HFFc6 (cell line): Measurements from ENCODE around the gene GPR180. TPM values are rescaled to one million over a fixed set of nuclear protein-coding genes. Genes with fewer than 3 reads are reported as not detected.

Source experiments
- DNase-seq: peaks from one replicate; pipeline ENCODE4 v3.0.0-alpha.2; 2018
- H3K27ac Mint-ChIP-seq: 2 replicates; pipeline ENCODE4 v1.8.0; 2020; ENCODE audit warnings: mild to moderate bottlenecking, mixed read lengths
- H3K27me3 Mint-ChIP-seq: 2 replicates; pipeline ENCODE4 v1.8.0; 2021; ENCODE audit warnings: mild to moderate bottlenecking, moderate library complexity, mixed read lengths; ENCODE audit not compliant: insufficient read depth
- H3K36me3 Mint-ChIP-seq: 2 replicates; pipeline ENCODE4 v1.8.0; 2021; ENCODE audit warnings: low read depth, mixed read lengths
- H3K4me1 Mint-ChIP-seq: 2 replicates; pipeline ENCODE4 v1.8.0; 2020; ENCODE audit warnings: low read depth, mixed read lengths
- H3K4me3 Mint-ChIP-seq: 2 replicates; pipeline ENCODE4 v1.8.0; 2020; ENCODE audit warnings: mild to moderate bottlenecking, moderate library complexity, mixed read lengths
- H3K9me3 Mint-ChIP-seq: 2 replicates; pipeline ENCODE4 v1.8.0; 2020; ENCODE audit warnings: mild to moderate bottlenecking, mixed read lengths
- total RNA-seq, 6 experiments: library from RNA; stranded (reverse); fragmentation: NEBNext Ultra II Directional; extraction: Animal tissue kit (Norgen Biotek cat#: 25700); gene quantifications; 2 replicates in 1 of 6; 3 replicates in 5 of 6; pipeline ENCODE4 v1.2.3, GENCODE V29; 2021
- TF ChIP-seq, protein P1 (sequence below): fragments of 200-600 bp; sonication (generic); IDR thresholded peaks from 2 replicates; pipeline ENCODE4 v1.5.0; 2021; ENCODE audit warnings: antibody characterized with exemption, mild to moderate bottlenecking

Gene GPR180
- total RNA-seq, 6 experiments from 2014 or later: 8.2 to 10.6 (median 9.1) TPM

DNA sequence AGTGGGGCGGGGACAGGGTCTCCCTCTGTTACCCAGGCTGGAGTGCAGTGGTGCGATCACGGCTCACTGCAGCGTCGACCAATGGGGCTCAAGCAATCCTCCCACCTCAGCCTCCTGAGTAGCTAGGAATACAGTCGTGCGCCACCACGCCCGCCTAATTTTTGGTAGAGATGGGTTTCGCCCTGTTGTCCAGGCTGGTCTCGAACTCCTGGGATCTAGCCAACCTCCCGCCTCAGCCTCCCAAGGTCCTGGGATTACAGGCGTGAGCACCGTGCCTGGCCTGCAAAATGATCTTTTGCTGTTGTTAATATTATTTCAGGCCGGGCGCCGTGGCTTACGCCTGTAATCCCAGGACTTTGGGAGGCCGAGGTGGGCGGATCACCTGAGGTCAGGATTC lies 5.1 kb upstream of the GPR180 start:
- Mint-ChIP-seq H3K9me3 (no peaks in the 10 kb centered on the region), H3K27me3 (no peaks in the 10 kb centered on the region), H3K36me3 (peaks cover 7% of the 10 kb centered on the region; the same call in 1 of the 2 replicates), H3K4me1 (peaks cover 45% of the 10 kb centered on the region), H3K27ac (no peak overlapping the region), H3K4me3 (peak overlapping the region; percentile 93)
- TF ChIP-seq, protein P1, sequence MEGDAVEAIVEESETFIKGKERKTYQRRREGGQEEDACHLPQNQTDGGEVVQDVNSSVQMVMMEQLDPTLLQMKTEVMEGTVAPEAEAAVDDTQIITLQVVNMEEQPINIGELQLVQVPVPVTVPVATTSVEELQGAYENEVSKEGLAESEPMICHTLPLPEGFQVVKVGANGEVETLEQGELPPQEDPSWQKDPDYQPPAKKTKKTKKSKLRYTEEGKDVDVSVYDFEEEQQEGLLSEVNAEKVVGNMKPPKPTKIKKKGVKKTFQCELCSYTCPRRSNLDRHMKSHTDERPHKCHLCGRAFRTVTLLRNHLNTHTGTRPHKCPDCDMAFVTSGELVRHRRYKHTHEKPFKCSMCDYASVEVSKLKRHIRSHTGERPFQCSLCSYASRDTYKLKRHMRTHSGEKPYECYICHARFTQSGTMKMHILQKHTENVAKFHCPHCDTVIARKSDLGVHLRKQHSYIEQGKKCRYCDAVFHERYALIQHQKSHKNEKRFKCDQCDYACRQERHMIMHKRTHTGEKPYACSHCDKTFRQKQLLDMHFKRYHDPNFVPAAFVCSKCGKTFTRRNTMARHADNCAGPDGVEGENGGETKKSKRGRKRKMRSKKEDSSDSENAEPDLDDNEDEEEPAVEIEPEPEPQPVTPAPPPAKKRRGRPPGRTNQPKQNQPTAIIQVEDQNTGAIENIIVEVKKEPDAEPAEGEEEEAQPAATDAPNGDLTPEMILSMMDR: no peak
- DNase-seq: no peak

DNA sequence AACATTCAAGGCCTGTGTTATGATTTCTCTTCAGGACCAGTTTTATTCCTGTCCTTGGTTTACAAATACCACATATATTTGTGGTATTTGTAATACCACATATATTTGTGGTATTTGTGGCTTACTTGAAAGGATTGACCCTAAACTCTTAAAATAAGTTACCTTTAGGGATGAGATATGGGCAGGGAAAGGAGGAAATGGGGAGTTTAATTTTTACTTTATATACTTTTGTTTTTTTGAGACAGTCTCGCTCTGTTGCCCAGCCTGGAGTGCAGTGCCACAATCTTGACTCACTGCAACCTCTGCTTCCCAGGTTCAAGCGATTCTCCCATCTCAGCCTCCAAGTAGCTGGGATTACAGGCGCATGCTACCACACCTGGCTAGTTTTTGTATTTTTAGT lies 3.4 kb upstream of the GPR180 start:
- H3K9me3 Mint-ChIP-seq: no peaks in the 10 kb centered on the region
- peaks cover 15% of the 10 kb centered on the region for H3K36me3 Mint-ChIP-seq
- TF ChIP-seq, protein P1: no peak
- H3K4me3 Mint-ChIP-seq: no peak overlapping the region
- H3K27me3 Mint-ChIP-seq: no peaks in the 10 kb centered on the region
- H3K4me1 Mint-ChIP-seq: peaks cover 54% of the 10 kb centered on the region
- peak overlapping the region; percentile 36 for H3K27ac Mint-ChIP-seq
- no peak for DNase-seq

DNA sequence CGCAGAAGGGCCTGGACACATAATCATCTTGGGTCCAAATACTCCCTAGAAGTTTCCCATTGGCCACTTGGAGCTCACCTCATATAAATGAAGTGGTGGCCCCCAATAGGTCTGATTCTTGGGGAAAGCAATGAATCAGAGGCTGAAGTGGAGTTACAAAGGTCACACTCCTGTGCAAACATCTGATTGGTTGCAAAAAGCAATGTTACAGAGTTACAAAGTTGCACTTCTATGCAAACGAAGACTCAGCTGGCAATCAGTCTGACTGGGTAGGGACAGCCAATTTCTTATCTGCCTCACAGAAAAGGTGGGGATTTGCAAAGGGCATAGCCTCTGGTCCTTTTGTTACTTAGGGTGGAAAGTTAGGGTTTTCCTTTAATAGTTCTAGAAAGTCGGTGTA lies 1.8 kb upstream of the GPR180 start:
- Mint-ChIP-seq H3K36me3 (peaks cover 11% of the 10 kb centered on the region), H3K9me3 (no peaks in the 10 kb centered on the region), H3K27me3 (no peaks in the 10 kb centered on the region), H3K27ac (no peak overlapping the region), H3K4me1 (peaks cover 44% of the 10 kb centered on the region), H3K4me3 (no peak overlapping the region)
- DNase-seq: no peak
- TF ChIP-seq, protein P1: no peak

DNA sequence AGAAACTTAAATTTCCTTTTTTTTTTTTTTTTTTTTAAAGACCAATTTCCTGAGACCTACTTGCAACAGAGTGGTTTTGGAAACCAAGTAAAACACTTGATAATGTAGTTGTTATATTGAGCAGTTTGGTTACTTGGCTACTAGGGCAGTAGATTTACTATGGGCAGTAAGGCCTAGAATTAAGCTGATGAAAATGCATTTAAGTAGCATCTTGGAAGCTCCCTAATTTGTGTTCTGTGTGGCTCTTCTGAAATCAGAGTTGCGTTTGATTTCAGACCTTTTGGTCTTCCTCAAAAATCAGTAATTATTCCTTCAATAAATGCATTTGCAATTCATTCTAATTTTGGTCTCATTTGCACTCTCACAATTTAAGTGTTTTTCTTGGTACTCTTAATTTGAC lies 810 bp downstream of the GPR180 start:
- H3K9me3 Mint-ChIP-seq: no peaks in the 10 kb centered on the region

DNA sequence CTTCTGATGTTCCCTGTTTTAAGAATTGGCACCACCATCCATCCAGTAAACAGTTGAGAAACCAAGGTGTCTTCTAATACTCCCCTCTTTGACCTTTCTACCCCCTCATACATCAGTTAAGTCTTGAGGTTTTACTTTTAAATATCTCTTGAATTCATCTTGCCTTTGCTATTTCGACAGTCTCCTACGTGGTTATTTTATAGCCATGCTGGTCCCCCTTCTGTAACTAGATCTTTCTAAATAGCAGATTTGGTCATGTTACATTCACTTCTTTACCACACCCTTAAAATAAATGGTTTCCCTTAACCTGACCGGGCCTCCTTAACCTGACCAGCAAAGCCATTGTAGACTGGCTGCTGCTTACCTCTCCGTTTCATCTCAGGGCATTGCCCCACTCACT lies 5.4 kb downstream of the GPR180 start:
- Mint-ChIP-seq H3K4me1 (peaks cover 31% of the 10 kb centered on the region), H3K9me3 (no peaks in the 10 kb centered on the region), H3K4me3 (no peak overlapping the region), H3K36me3 (peaks cover 38% of the 10 kb centered on the region), H3K27ac (no peak overlapping the region), H3K27me3 (no peaks in the 10 kb centered on the region)
- TF ChIP-seq, protein P1: no peak
- DNase-seq: no peak

More for the DNA sequence above, 810 bp downstream of the GPR180 start:
- Mint-ChIP-seq H3K4me3 (peak overlapping the region; percentile 91), H3K4me1 (peaks cover 45% of the 10 kb centered on the region), H3K36me3 (peaks cover 22% of the 10 kb centered on the region), H3K27ac (peak overlapping the region; percentile 84), H3K27me3 (no peaks in the 10 kb centered on the region)
- TF ChIP-seq, protein P1: no peak
- DNase-seq: no peak

DNA sequence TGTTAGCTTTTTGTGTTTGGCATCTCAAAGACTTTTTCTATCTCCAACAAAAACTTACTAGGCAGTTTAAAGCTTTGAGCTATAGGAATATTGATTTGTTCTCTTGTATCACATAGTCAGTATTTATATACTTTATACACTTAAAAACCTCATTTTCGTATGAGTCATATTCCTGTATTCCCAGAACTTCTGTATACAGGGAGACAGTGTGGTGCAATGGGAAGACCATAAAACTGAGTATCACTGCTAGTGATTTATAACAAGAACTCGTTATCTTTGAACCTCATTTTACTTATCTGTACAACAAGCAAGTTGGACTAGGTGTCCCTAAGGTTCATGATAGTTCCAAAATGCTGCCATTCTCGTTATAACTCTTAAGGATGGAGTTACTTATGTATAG lies 6.3 kb downstream of the GPR180 start:
- Mint-ChIP-seq H3K27ac (no peak overlapping the region), H3K4me3 (no peak overlapping the region), H3K9me3 (no peaks in the 10 kb centered on the region), H3K27me3 (no peaks in the 10 kb centered on the region), H3K4me1 (peaks cover 26% of the 10 kb centered on the region), H3K36me3 (peaks cover 34% of the 10 kb centered on the region)
- no peak for DNase-seq
- TF ChIP-seq, protein P1: no peak
